ENCODE results near the gene BMAL1. TPM values are rescaled to one million over a fixed set of nuclear protein-coding genes. Genes with fewer than 3 reads are reported as not detected.

Gene BMAL1
- total and polyA plus RNA-seq, 7 donors, result 10.8 to 41.5 (median 27.7) TPM

DNA sequence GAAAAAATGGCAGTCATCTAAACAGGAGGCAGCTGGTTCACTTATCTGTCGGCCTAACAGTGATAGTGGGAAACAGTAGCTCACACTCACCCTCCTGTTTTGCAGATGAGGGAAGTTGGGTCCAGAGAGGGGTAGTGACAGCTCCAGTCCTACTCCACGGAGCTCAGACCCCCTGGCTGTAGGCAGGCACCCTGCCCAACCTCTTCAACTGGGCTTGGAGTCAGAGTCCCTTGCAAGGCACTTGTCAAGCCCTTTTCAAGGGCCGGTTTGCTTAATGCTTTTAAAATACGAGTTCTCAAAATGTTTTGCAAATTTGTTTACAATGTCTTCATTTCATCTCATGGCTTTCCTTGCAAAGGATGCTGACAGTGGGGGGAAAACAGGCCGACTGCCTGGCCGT lies 75.1 kb downstream of the BMAL1 start:
- Histone ChIP-seq H3K36me3 (peaks cover 11 to 47% (median 16%) of the 10 kb centered on the region in 4 donors), H3K27me3 (no peaks in the 10 kb centered on the region), H3K9me3 (no peaks in the 10 kb centered on the region), H3K4me3 (no peak overlapping the region), H3K27ac (no peak overlapping the region), H3K4me1 (no peaks in the 10 kb centered on the region)
- TF ChIP-seq POLR2A (IDR thresholded peaks at IDR 0.05), result no peak
- TF ChIP-seq EP300 (IDR thresholded peaks at IDR 0.05), result no peak
- TF ChIP-seq, protein P1, sequence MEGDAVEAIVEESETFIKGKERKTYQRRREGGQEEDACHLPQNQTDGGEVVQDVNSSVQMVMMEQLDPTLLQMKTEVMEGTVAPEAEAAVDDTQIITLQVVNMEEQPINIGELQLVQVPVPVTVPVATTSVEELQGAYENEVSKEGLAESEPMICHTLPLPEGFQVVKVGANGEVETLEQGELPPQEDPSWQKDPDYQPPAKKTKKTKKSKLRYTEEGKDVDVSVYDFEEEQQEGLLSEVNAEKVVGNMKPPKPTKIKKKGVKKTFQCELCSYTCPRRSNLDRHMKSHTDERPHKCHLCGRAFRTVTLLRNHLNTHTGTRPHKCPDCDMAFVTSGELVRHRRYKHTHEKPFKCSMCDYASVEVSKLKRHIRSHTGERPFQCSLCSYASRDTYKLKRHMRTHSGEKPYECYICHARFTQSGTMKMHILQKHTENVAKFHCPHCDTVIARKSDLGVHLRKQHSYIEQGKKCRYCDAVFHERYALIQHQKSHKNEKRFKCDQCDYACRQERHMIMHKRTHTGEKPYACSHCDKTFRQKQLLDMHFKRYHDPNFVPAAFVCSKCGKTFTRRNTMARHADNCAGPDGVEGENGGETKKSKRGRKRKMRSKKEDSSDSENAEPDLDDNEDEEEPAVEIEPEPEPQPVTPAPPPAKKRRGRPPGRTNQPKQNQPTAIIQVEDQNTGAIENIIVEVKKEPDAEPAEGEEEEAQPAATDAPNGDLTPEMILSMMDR (IDR thresholded peaks at IDR 0.05), result no peak
- TF ChIP-seq POLR2AphosphoS5 (IDR thresholded peaks at IDR 0.05), result no peak
- intact Hi-C loops (cut with DNase I), result loop anchor here (10.0 kb wide), 1 partner anchor 988 kb away; no protein-coding TSS in a partner anchor
- WGBS, 2 donors, result 88 to 89% methylated on average over 6 of the region's 6 CpGs
- no peak for DNase-seq

DNA sequence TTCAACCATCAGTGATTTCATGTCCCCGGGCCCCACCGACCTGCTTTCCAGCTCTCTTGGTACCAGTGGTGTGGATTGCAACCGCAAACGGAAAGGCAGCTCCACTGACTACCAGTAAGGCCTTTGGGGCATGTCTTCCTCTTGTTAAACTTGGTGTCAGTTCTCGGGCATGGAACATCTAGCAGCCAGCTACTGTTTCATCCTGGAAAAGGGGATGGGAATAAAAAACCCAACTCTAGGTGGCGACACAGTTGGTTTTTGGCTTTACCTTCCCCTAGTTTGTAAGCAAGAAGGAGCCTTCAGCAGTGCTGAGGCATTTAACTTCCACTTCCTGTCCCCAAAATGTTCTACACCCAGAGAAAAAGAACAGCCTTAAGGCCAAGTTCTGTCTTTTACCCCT lies 76.7 kb downstream of the BMAL1 start:
- H3K27ac ChIP-seq, result no peak overlapping the region
- intact Hi-C loops (cut with DNase I), result loop anchor here (10.0 kb wide), 1 partner anchor 990 kb away; no protein-coding TSS in a partner anchor
- H3K9me3 ChIP-seq, result no peaks in the 10 kb centered on the region
- peaks cover 14 to 61% (median 22%) of the 10 kb centered on the region in 4 donors for H3K36me3 ChIP-seq
- no peak overlapping the region for H3K4me3 ChIP-seq
- H3K4me1 ChIP-seq, result no peaks in the 10 kb centered on the region
- DNase-seq, result no peak
- H3K27me3 ChIP-seq, result no peaks in the 10 kb centered on the region
- WGBS, 2 donors, result 70 to 89% methylated on average over 6 of the region's 6 CpGs
- no peak for TF ChIP-seq EP300 (IDR thresholded peaks at IDR 0.05)
- no peak for TF ChIP-seq POLR2A (IDR thresholded peaks at IDR 0.05)
- no peak for TF ChIP-seq POLR2AphosphoS5 (IDR thresholded peaks at IDR 0.05)
- TF ChIP-seq, protein P1 (IDR thresholded peaks at IDR 0.05), result no peak

DNA sequence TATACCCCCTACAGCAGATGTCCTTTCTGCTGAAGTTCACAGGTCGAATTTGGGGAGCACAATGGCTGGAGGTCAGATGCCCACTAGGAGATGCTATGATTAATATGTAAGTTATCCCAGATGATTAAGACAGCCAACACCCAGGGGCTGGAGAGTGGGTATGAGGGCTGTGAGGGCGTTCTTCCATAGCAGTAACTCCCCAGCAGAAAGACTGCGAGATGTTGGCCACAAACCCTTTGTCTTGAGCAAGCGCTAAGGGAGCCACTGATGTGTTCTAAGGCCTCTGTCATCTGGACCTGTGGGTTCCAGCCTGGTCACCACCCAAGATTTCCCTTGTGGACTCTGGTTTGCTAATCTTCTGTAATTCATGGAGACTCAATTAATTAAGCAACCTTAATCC lies 77.6 kb downstream of the BMAL1 start:
- Histone ChIP-seq H3K36me3 (peaks cover 14 to 61% (median 22%) of the 10 kb centered on the region in 4 donors), H3K9me3 (no peaks in the 10 kb centered on the region), H3K4me1 (no peaks in the 10 kb centered on the region), H3K27me3 (no peaks in the 10 kb centered on the region), H3K27ac (no peak overlapping the region), H3K4me3 (no peak overlapping the region)
- WGBS, 2 donors, result 93 to 95% methylated on average over 4 of the region's 4 CpGs
- intact Hi-C loops (cut with DNase I), result loop anchor here (10.0 kb wide), 1 partner anchor 990 kb away; no protein-coding TSS in a partner anchor
- DNase-seq, result no peak
- TF ChIP-seq EP300 (IDR thresholded peaks at IDR 0.05) (no peak), POLR2AphosphoS5 (IDR thresholded peaks at IDR 0.05) (no peak), POLR2A (IDR thresholded peaks at IDR 0.05) (no peak)
- TF ChIP-seq, protein P1 (IDR thresholded peaks at IDR 0.05), result no peak

DNA sequence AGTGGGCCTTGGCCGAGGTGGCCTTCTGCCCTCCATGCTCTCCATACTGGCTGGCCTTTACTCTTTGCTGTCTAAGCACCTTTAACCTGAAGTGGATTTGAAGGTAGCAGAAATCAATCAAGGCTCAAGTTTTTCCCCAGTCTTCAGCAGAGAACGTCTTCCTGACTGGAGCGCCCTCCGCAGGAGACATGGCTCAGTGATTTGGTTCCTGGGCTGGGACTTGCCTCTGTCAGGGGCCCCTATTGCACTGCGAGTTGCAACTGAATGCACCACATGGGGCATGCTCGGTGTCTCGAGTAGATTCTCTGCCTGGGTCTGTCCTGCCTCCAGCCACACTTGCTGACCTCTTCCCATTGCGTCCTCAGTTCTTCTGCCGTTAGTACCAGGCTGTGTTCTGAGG lies 79.6 kb downstream of the BMAL1 start:
- intact Hi-C loops (cut with DNase I), result loop anchor here (10.0 kb wide), 1 partner anchor 992 kb away; no protein-coding TSS in a partner anchor

More for the DNA sequence above, 79.6 kb downstream of the BMAL1 start:
- H3K27me3 ChIP-seq, result no peaks in the 10 kb centered on the region
- peaks cover 14 to 82% (median 38%) of the 10 kb centered on the region in 4 donors for H3K36me3 ChIP-seq
- WGBS, 2 donors, result 93% methylated on average over 9 of the region's 9 CpGs
- no peak for DNase-seq
- H3K9me3 ChIP-seq, result no peaks in the 10 kb centered on the region
- H3K4me1 ChIP-seq, result no peaks in the 10 kb centered on the region
- TF ChIP-seq, protein P1 (IDR thresholded peaks at IDR 0.05), result no peak
- TF ChIP-seq EP300 (IDR thresholded peaks at IDR 0.05), result no peak
- no peak for TF ChIP-seq POLR2A (IDR thresholded peaks at IDR 0.05)
- no peak for TF ChIP-seq POLR2AphosphoS5 (IDR thresholded peaks at IDR 0.05)
- H3K27ac ChIP-seq, result no peak overlapping the region
- H3K4me3 ChIP-seq, result no peak overlapping the region

Measured in sigmoid colon (tissue), 7 donors.